ENCODE results near the gene ADAMTSL3. TPM values are rescaled to one million over a fixed set of nuclear protein-coding genes. Genes with fewer than 3 reads are reported as not detected.
"Not testable (repeated sequence)": the region's sequence is repeated elsewhere in the genome, so short reads cannot be mapped to it uniquely, and the experiment has no call there.

The ADAMTSL3 gene
- total RNA-seq, 1 donor from 2014 or later: 0.35 TPM

DNA sequence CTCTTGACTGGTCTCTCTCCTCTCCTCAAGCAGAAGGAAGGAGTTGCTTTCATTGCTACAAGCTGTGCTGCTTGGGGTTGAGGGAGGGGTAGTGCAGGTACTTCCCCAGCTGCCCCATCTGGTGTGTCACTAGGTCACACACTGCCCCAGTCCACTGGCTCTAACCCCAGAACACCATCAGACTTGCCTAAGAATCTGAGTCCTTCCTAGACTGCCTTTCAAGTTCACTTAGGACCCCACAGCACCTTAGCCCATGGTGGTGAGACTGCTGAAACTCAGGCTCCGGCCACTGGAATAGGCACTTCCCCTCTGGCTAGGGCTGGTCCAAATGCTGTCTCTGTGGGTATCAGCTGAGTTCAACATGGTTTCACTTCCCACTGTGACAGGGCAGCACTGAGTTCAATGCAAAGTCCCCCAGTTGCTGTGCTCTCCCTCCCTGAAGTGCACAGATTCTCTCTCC lies 301.9 kb downstream of the ADAMTSL3 start:
- DNase-seq (ENCODE audit: extremely low read depth, low read depth, low spot score): no peak

DNA sequence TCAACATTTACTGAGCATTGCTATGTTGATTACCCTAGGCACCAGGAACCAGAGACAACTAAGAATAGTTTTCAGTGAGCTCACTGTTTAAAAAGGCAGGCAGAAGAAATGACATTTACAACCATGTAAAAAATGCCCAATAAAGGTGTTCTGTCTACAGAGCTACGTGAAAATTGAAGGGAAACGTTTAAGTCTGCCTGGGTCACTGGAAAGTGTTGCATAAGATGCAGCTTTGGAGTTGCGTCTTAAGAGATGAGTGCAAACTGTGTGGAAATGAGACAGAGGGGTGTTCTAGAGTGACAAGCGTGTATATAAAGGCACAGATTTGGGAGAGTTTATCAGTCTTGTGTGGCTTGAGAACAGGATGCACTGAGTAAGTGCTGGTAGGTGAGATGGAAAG lies 303.0 kb downstream of the ADAMTSL3 start:
- no peak for DNase-seq (ENCODE audit: extremely low read depth, low read depth, low spot score)

DNA sequence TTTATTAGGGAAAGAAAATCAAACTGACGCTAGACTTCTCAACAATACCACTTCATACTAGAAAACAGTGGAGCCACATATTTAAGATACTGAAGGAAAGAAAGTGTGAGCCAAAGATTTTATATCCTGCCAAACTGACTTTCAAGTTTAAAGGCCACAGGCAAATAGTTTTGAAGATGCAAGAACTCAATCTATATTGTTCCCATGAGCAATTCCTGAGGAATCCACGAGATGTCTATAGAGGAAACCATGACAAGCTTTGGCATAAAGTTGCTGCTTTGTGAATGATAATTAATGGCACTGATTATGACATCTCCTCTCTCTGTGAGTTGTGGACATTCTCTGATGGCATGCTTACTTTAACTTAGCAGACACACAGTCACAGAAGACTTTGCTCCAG lies 305.6 kb downstream of the ADAMTSL3 start:
- DNase-seq (ENCODE audit: extremely low read depth, low read depth, low spot score): no peak

DNA sequence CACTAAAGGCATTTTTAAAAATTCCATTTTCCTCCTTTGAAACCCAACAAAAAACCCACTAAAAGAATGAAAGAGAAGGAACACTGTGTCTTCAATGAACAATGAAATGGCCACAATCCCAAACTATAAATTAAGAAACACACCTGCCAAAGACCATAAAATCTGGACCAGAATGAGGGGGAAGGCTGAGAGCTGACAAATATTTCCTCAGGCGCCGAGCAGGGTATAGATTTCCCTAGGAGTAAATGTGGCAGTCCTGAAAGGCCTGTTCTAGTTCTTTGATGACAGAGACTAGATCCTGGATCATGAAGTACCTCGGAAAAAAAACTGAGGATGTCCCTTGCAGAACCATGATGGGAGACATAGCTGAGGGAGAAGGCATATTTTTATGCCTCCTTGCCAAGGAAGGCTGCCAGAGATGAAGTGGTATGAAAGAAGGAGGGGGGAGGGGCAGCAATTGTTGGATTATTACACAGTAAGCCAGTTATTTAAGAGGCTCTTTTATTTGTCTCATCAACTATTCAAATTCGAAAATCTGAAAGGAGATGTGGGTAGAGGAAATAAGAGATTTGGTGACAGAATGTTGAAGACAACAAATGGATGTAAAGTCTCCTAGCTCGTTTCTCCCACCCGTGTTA lies 306.4 kb downstream of the ADAMTSL3 start:
- no peak for DNase-seq (ENCODE audit: extremely low read depth, low read depth, low spot score)

DNA sequence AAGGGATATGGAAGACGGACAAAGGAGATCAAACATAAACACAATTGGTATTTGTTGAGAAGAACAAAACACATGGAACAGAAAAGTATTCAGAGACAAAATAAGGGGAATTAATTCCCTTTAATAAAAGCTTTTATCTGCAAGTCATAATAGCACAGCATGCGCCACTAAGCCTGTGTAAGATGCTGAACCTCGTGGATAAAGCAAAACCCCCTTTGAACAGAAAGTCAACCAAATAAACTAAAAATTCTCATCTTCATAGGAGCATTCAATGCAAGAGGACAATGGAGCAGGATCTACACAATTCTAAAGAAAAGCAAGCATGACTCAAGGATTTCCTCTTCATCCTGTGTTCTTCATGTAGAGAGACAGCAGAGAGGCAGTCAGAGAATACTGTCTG lies 307.4 kb downstream of the ADAMTSL3 start:
- DNase-seq (ENCODE audit: extremely low read depth, low read depth, low spot score): no peak

DNA sequence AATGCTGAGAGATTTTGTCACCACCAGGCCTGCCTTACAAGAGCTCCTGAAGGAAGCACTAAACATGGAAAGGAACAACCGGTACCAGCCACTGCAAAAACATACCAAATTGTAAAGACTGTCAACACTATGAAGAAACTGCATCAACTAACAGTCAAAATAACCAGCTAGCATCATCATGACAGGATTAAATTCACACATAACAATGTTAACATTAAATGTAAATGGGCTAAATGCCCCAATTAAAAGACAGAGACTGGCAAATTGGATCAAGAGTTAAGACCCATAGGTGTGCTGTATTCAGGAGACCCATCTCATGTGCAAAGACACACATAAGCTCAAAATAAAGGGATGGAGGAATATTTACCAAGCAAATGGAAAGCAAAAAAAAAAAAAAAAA lies 311.0 kb downstream of the ADAMTSL3 start:
- not testable (repeated sequence) for DNase-seq (ENCODE audit: extremely low read depth, low read depth, low spot score)

DNA sequence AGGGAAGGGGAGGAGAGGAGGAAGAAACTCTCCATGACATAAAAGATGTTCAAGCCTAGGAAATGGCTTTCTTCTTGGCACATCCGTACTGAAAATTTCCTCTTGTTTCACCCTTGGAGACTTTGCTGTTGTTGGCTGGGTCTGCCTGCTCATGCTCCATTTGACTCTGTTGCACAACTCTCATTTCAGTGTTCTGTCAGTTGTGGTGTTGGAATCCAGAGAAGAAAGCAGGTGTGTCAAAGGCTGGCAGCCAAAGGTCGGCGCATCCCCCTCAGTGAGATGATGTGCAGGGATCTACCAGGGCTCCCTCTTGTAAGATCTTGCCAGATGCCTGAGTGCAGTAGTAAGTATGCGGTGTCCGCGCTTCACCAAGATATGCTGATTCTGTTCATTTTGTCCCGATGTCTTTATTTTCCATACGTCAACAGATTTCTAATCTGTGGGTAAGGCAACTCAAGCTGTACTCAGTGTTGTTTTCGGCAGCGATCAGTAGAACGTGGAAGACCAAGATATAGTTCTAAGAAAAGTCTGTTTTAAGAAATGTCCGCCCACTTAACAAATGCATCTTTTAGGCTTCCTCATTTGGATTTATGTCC lies 316.5 kb downstream of the ADAMTSL3 start:
- DNase-seq (ENCODE audit: extremely low read depth, low read depth, low spot score): no peak

DNA sequence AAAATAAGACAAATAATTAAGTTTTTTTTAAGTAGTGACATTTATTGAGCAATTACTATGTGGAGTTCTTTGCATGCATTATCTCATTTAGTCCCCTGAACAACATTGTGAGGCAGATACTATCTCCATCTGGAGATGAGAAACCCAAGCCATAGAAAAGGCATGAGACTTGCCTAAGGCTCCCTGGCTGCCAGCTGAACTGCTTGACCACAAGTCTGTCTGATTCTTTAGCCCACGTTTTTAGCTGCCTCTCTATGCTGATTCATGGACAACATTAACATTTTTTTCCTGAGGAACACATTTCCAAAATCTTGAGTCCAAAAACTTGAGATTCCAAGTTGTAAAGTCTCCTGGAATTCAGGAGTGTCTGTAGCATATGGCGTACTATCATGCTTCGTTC lies 318.1 kb downstream of the ADAMTSL3 start:
- no peak for DNase-seq (ENCODE audit: extremely low read depth, low read depth, low spot score)

DNA sequence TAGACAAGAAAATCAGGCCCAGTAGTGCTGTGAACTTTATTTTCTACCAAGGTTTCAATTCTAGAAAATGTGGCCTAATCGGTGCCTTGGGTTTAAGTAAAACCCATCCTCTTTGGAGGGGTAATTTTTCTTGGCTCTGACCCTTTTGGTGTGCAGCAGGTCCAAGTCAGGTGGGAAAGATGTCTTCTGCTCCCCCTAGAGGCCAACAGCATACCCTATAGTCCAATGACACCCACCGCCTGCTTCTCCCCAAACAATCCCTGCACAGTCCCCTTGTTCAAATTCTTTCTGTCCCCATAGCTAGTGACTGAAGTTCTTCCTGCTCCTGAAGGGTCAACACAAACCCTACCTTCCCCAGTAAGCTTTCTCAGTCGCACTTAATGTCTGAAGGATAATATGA lies 319.9 kb downstream of the ADAMTSL3 start:
- no peak for DNase-seq (ENCODE audit: extremely low read depth, low read depth, low spot score)

DNA sequence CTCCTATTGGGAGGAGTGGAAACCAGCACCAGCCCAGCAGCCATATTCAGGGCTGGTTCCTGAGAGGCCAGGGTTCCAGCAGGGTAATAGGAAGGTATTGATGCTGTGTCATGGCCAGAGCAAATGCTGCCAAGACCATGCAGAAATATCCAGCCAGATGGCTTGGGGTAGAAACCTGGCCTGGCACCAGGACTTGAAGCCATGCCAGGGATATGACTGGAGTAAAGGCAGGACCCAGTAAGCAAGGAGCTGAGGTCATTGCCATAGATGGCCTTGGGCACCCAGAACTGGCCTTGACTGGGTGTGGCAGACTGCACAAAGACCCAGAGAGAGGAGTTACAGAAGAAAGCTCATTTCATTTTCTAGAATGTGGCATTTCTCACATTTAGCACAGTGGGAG lies 324.1 kb downstream of the ADAMTSL3 start:
- no peak for DNase-seq (ENCODE audit: extremely low read depth, low read depth, low spot score)

DNA sequence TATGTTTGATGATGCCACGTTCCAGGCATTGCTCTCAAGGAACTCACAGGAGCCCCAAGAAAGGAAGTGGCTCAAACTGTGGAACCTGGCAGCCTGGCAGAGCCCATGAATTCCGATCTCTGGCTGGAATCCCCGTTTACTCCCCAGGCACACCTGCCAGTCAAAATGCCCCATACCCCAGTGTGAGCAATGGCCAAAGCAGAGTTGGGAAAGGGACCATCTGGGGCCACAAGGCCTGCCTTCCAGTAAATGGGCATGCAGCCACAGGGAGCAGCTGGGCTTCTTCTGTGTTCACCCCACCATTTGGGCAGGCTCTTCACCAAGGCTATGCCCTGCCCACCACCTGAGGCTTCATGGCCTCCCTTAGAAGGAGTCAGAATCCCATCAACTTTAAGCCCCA lies 324.7 kb downstream of the ADAMTSL3 start:
- DNase-seq (ENCODE audit: extremely low read depth, low read depth, low spot score): no peak

DNA sequence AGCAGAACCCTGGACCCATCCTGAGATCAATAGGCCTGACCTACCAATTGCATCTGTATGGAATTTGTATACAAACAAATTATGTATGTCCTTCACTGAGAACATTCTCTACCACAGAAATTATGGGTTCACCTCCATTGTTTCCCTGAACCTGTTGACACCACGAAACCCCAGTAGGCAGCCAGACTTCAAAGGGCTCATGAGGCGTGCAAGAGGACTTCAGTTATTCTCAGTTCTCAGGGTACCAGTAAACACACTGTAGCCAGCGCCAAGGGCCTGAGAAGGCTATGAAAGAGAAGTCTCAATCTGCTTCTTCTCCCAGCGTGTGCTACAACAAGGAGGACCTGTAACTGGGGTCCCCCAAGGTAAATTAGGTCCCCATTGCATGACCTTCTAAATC lies 326.7 kb downstream of the ADAMTSL3 start:
- no peak for DNase-seq (ENCODE audit: extremely low read depth, low read depth, low spot score)

DNA sequence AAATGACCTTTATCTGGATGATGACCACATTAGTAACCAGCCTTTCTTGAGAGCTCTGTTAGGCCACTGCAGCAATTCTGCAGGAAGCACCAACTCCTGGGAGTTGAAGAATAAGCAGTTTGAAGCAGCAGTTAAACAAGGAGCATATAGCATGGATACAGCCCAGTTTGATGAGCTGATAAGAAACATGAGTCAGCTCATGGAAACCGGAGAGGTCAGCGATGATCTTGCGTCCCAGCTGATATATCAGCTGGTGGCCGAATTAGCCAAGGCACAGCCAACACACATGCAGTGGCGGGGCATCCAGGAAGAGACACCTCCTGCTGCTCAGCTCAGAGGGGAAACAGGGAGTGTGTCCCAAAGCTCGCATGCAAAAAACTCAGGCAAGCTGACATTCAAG lies 328.8 kb downstream of the ADAMTSL3 start:
- DNase-seq (ENCODE audit: extremely low read depth, low read depth, low spot score): no peak

DNA sequence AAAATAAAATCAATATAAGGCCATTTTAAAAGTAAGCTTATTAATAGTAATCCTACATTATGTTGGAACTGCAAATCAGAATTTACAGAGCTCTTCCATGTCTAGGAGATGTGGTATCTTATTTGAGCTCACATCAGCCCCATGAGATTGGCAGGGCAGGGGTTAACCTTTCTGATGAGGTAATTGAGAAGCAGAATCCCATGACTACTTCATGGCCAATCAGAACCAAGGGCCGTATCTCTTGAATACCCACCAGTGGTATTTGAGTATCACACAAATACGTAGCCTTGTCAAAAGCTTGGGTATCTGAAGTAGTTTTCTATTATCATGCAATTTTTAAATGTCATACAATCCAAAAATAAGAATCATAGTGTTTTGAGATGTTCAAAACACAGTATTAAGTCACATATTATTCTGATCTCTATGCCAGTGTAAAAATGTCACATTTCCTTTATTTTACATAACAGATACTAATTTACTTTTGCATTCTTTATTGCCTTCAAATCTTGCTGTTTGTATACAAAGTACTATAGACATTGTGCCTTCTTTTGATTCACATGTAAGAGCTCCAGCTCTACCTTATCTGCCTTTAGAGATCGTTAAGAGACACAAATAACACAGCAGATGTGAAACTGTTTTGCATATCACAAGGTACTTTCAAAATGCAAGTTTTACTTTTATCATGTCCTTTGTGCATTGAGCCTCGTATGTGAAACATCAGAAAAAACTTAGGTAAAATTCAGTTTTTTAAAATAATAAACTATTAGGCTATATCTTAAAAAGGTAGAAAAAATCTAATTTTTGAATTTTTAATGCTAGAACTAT lies 329.9 kb downstream of the ADAMTSL3 start:
- no peak for DNase-seq (ENCODE audit: extremely low read depth, low read depth, low spot score)

DNA sequence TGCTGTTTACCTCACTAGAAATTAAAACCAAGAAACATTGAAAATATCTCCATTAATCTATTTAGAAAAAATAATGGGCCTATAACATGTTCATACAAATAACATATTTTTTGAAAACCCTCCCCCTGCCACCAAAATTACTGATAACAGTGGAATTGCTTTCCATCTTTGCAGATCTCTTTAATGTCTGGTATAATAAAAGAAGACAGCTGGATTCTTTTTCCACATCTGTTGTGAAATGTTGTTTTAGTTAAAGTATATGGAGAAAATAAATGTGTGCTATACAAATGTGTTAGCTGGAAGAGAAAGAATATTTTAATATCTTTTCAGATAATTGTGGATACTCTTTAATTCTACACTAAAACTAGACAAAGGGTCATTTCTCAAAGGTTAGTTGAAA lies 330.7 kb downstream of the ADAMTSL3 start:
- DNase-seq (ENCODE audit: extremely low read depth, low read depth, low spot score): no peak

DNA sequence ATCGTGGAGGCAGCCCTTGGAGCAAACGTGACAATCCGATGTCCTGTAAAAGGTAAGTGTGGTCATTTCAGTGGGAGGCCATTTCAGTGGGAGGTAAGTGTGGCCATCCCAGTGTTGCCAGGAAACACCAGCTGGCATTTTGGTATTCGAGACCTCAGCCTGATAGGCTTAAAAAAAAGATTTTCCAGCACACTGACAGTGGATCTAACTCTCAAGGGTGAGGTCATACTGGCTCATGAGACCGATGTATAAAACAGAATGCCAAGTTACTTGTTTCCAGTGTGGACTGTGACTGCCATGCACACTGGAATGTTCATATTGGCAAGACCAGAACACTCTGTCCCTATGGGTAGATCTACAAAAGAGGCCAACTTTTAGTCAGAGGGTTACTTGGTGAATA lies 337.2 kb downstream of the ADAMTSL3 start:
- no peak for DNase-seq (ENCODE audit: extremely low read depth, low read depth, low spot score)

DNA sequence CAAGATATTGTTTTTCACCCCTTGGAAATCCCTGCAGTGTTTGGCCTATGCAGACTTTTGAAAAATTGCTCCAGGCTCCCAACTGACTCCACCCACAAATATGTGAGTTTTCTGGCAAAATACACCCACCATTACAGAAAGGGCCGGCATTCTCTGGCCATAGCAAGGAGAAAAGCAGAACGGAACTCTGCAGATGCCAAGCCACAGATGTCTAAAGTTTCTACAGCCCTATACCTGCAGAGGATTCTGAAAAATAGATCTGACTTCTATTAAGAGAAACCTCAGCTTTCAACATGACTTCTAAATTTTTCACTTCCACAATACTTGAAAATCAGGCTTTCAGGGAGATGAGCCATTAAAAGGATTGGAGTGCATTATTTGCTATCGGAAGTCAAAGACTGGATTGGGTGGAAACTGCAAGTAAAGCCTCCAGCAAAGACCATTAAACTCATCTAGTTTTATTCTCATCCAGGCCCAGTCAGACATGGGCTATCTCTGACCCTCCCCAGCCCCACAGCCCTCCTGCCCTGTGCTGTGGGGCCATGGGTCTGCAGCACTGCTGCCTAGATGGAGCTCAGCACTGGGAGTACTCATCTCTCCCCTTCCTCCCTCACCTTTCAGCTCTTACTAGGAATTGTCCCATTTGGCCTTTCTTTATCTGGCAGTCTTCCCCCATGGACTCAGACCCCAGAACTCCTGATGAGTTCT lies 338.6 kb downstream of the ADAMTSL3 start:
- no peak for DNase-seq (ENCODE audit: extremely low read depth, low read depth, low spot score)

DNA sequence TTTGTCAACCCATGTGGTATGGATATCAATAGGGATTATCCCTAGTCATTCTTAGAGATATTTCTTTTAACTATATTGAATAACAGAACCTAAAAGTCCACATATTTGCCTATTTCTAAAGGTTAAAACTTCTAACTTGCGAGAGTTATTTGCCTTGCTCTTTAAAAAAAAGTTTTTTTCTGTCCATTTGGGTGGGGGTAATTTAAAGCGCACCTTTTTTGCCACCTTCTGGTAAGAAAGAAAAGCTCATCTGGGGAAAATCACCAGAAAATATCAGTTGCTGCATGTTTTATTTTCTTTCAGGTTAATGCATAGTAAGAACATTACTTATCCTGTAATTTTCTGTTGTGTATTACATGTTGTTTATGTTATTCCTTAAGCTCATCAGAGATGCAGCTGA lies 339.7 kb downstream of the ADAMTSL3 start:
- DNase-seq (ENCODE audit: extremely low read depth, low read depth, low spot score): no peak

DNA sequence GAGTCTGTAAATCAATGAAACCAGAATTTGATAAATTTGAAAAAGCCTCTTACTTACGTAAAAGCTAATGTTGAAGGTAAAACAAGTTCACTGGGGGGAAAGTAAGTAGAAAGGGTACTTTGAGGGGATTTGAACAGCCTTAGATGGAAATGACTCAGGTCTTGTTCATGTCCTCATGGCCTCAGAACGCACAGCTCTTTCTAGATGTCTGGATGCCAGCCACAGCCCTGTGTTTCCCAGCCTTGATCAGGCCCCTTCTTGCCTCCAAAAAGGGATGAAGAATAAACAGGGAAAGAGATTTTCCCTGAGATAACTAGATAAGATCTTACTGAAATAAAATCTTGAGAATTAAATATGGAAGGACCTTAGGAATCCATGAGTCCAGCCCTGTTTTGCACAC lies 344.6 kb downstream of the ADAMTSL3 start:
- DNase-seq (ENCODE audit: extremely low read depth, low read depth, low spot score): no peak

DNA sequence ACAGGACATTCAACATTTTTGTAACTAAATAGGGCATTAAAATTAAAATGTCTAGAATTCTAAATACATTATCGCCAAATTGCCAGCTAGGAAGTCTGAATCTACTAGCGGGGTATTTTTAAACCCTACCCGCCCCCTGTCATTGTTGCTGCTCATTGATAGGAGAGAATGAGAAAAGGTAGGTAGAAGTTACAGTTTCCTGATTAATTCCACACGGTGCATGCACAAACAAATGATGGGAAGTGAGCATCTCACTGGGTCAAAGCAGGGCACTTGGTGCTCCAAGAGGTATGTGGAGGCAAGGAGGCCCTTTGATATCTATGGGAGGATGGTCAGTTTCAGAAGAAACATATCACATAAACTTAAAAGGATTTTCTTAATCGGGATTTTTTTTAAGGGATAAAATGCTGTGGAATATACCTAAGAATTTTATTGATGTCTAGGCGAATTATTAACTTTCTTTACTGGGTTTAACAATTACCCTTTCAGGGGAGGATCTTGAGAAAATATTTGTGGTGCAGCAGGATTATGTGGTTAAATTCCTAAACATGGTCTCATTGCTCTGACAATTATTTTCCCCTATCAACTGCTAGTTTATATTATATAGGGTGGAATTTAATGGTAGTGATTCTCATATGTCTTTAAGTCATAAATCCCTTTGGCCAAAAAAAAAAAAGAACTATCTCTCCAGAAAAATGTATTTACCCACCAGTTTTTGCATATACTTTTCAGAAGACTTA lies 345.6 kb downstream of the ADAMTSL3 start:
- no peak for DNase-seq (ENCODE audit: extremely low read depth, low read depth, low spot score)

DNA sequence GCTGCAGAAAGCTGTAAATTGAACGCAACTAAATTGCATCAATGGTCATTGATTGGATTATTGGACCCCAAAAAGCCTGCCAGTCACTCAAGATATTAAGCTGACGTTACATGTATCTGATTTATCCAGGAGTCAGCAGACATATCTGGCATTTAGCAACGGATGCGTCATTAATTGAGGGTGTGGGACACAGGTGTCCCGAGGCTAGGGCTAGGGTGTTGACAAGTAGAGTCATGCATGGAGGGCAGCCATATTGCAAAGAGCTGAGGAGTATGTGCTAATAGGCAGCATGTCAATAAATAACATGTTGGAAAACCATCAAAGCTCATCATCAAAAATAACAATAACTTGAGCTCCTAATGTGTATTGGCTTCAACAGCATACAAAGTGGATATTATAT lies 347.1 kb downstream of the ADAMTSL3 start:
- no peak for DNase-seq (ENCODE audit: extremely low read depth, low read depth, low spot score)

Measured in glomerular endothelial cell (primary cell).